Measurements from ENCODE around the gene GFOD1.
"Not testable (repeated sequence)": the region's sequence is repeated elsewhere in the genome, so short reads cannot be mapped to it uniquely, and the experiment has no call there.

GFOD1 gene

DNA sequence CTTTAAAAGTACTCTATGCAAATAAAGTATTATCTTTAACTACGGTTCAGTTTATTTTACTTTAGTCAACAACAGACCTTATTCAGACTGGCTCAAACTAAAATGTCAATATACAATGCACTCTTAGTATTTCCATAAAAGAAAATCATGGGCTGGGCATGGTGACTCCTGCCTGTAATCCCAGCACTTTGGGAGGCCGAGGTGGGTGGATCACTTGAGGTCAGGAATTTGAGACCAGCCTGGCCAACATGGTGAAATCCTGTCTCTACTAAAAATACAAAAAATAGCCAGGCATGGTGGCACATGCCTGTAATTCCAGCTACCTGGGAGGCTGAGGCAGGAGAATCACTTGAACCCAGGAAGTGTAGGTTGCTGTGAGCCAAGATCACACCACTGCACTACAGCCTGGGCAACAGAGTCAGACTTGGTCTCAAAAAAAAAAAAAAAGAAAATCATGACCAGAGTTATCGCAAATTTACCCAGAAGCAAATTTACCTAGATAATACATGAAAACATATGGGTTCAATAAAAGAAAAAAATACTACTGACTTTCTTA, 161.3 kb downstream of the GFOD1 start:
- not testable (repeated sequence) for DNase-seq (ENCODE audit: low read depth, low spot score)

DNA sequence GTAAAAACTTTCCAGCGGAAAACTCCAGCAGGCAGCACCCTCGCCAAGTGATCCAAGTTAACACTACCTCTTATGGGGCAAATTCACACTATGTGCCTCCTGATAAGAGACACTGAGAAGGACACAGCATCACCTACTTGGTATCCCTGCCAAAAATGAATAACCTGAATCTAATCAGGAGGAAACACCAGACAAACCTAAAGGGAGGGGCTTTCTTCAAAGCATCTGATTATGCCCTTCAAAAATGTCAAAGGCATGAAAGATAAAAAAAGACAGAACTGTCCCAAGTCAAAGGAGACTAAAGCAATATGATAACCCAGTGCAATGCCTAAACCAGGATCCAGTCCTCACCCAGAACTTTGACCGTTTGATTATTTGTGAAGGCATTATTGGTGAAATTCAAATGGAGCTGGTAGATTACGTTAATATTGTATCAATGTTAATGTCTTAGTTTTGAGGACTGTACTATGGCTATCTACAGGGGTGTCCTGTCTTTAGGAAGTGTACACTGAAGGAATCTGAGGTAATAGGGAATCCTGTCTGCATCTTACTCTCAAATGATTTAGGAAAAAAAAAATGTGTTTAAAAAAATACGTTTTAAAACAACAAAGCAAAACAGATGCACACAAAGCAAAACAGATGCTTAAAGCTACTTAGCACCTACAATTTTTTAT, 167.4 kb downstream of the GFOD1 start:
- no peak for DNase-seq (ENCODE audit: low read depth, low spot score)

DNA sequence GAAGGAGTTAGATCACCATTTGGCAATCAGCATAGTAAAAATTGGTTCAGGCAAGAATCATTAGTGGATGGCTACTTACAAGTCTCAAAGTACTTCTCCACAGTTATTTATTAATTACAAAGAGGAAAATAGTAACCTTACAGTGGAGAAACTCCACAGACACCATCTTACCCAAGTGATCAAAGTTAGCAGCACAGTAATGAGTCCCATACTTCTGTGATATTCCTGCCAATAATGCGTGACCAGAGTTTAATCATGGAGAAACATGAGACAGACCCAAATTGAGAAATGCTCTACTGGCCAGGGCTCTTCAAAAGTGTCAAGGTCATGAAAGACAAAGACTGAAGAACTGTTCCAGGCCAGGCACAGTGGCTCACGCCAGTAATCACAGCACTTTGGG, 168.6 kb downstream of the GFOD1 start:
- DNase-seq (ENCODE audit: low read depth, low spot score) = no peak

DNA sequence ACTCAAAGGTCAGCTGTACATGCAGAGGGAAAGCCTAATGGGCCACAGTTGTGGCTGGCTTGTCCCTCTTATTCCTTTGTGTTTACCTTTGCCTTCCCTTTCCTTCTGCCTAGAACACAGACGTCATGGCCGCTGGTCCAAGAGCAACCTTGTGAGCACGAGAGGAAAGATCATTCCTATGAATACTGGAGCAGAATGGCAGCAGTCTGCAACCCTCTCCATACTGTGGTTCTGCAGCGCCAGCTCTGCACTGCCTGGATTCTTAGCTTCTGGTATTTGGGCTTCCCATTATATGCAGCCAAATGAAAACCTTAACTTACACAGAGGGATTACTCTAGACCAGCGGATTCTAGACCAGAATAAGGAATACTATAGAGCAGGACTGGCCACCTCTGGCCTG, 171.5 kb downstream of the GFOD1 start:
- DNase-seq (ENCODE audit: low read depth, low spot score) = no peak

DNA sequence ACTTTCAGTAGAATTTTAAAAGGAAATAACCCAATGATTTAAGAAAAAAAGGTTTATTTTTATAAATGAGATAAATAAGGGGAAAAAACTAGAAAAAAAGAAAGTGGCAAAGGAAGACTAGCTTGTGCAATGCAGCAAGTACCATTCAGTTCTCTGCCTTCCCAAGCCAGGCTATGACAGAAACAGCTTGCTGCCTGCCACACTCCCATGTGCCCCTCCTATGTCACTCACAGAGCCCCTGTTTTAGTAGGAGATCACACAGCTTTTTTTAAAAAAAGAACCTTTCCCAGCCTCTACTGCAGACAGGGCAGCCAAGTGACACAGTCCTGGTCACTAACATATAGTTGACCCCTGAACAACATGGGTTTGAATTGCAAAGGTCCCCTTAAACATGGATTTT, 172.6 kb downstream of the GFOD1 start:
- no peak for DNase-seq (ENCODE audit: low read depth, low spot score)

DNA sequence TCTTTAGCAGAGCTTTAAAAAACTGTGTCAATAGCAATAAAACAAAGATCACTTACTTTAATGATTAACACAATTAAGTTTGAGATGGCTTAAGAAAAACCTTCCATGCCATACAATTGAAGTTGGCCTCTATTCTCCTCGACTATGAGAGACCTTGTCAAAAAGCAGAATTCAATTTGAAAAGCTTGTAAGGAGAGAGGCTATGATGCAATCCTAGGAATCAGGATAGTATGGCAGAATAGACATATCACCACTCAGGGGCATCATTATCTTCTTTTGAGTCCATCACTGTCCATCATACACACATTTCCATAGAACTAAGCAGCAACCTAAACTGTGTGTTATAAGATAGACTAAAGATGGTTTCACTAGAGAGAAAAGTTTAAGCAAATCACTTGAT, 176.2 kb downstream of the GFOD1 start:
- no peak for DNase-seq (ENCODE audit: low read depth, low spot score)

DNA sequence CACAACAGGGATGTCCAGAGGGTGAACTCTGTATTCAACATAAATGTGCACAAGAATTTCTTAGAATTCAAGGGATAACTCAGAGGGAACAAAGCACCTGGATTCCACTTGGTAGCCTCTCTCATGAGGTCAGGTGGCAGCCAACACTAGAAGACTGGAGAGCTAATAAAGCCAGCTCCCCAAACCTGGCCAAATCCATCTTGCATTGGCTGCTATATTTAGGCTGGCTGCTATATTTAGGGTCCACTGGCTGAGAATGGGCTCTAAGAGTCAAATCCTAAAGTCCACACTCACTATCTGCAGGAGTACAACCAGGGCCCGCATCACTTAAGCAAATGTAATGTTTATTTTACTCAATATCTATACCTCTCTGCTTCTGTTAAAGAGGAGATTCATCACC, 179.1 kb downstream of the GFOD1 start:
- DNase-seq (ENCODE audit: low read depth, low spot score) = no peak

All from brain pericyte (primary cell).